HepG2 (cell line): ENCODE data around the gene SLC35G2. TPM values are rescaled to one million over a fixed set of nuclear protein-coding genes. Genes with fewer than 3 reads are reported as not detected.

Source experiments
- ISL2 ChIP-seq: sonication (generic); formaldehyde crosslinking; IDR thresholded peaks from 2 replicates; pipeline ENCODE4 v1.5.0; 2020; ENCODE audit warnings: missing genetic modification reagents
- MBNL3 ChIP-seq: fragments of 250-450 bp; sonication (Bioruptor Pico); conservative IDR thresholded peaks from 2 replicates; pipeline ENCODE4 v1.8.0; 2022; ENCODE audit warnings: mild to moderate bottlenecking, inconsistent platforms
- MLLT10 ChIP-seq: sonication (generic); formaldehyde crosslinking; IDR thresholded peaks from 2 replicates; pipeline ENCODE4 v1.4.0; 2020; ENCODE audit warnings: missing genetic modification reagents
- MYNN ChIP-seq: sonication (generic); formaldehyde crosslinking; IDR thresholded peaks from 2 replicates; pipeline ENCODE4 v1.4.0; 2020; ENCODE audit warnings: mild to moderate bottlenecking, low read depth, missing genetic modification reagents
- NR2F1 ChIP-seq, 2 experiments: fragments of 450-650 bp in 1 of 2; formaldehyde crosslinking in 1 of 2; IDR thresholded peaks; 2 replicates each; pipeline versions ENCODE4 v1.5.0 to v1.6.1; 2016 to 2020; ENCODE audit warnings: mild to moderate bottlenecking in 1 of 2, missing compliant biosample characterization in 1 of 2, missing genetic modification reagents in 1 of 2, moderate library complexity in 1 of 2
- SATB2 ChIP-seq: sonication (generic); formaldehyde crosslinking; IDR thresholded peaks from 2 replicates; pipeline ENCODE4 v1.5.0; 2020; ENCODE audit warnings: missing genetic modification reagents
- YEATS2 ChIP-seq: sonication (generic); formaldehyde crosslinking; IDR thresholded peaks from 2 replicates; pipeline ENCODE4 v1.4.0; 2020; ENCODE audit warnings: missing genetic modification reagents, borderline replicate concordance
- ZNF24 ChIP-seq: fragments of 450-650 bp; IDR thresholded peaks from 2 replicates; pipeline ENCODE4 v1.6.1; 2017; ENCODE audit warnings: antibody characterized with exemption, mild to moderate bottlenecking
- ZNF296 ChIP-seq: sonication (generic); formaldehyde crosslinking; conservative IDR thresholded peaks from 2 replicates; pipeline ENCODE4 v1.5.0; 2020; ENCODE audit warnings: mild to moderate bottlenecking, missing genetic modification reagents
- ZNF326 ChIP-seq: sonication (generic); formaldehyde crosslinking; IDR thresholded peaks from 2 replicates; pipeline ENCODE4 v1.4.0; 2020; ENCODE audit warnings: missing genetic modification reagents, borderline replicate concordance
- ZNF496 ChIP-seq: sonication (generic); formaldehyde crosslinking; IDR thresholded peaks from 2 replicates; pipeline ENCODE4 v1.8.1; 2023; ENCODE audit warnings: mild to moderate bottlenecking, moderate library complexity, missing genetic modification reagents; ENCODE audit not compliant: insufficient replicate concordance
- ZNF615 ChIP-seq: sonication (generic); formaldehyde crosslinking; IDR thresholded peaks from 2 replicates; pipeline ENCODE4 v1.5.0; 2020; ENCODE audit warnings: mild to moderate bottlenecking, missing genetic modification reagents, borderline replicate concordance
- ZNF724P ChIP-seq: sonication (generic); formaldehyde crosslinking; IDR thresholded peaks from 2 replicates; pipeline ENCODE4 v1.8.0; 2022; ENCODE audit warnings: missing genetic modification reagents, borderline replicate concordance
- ZNF75D ChIP-seq: sonication (generic); formaldehyde crosslinking; IDR thresholded peaks from 2 replicates; pipeline ENCODE4 v1.8.1; 2023; ENCODE audit warnings: missing genetic modification reagents, mild to moderate bottlenecking, borderline replicate concordance
- ZNF776 ChIP-seq: sonication (generic); formaldehyde crosslinking; IDR thresholded peaks from 2 replicates; pipeline ENCODE4 v1.4.0; 2020; ENCODE audit warnings: mild to moderate bottlenecking, missing genetic modification reagents
- polyA plus RNA-seq, 8 experiments: library from polyadenylated mRNA; depleted of rRNA in 3 of 8; stranded (reverse) in 7 of 8; unstranded in 1 of 8; fragments of >200 nt; fragmentation: Illumina TruSeq in 4 of 8; extraction: Trizol in 4 of 8; gene quantifications; 2 replicates each; pipeline versions ENCODE4 v1.2.1 to v1.2.3, GENCODE V29; 2011 to 2016; ENCODE audit warnings: low read depth in 4 of 8, missing spikeins in 1 of 8, mixed read lengths in 1 of 8; ENCODE audit not compliant: insufficient read depth in 1 of 8
- total RNA-seq, 5 experiments: library from RNA; depleted of rRNA; stranded (reverse); fragments of >200 nt; fragmentation: Illumina TruSeq; extraction: Trizol; gene quantifications; 2 replicates each; pipeline ENCODE4 v1.2.3, GENCODE V29; 2016; ENCODE audit warnings: low read depth in 1 of 5
- TF ChIP-seq, protein P1 (sequence below), 2 experiments: sonication (generic) in 1 of 2; formaldehyde crosslinking in 1 of 2; IDR thresholded peaks; 2 replicates each; pipeline versions ENCODE4 v1.4.0 to v1.6.1; 2016 to 2020; ENCODE audit warnings: borderline replicate concordance in 1 of 2, low read depth in 1 of 2, mild to moderate bottlenecking in 1 of 2, missing genetic modification reagents in 1 of 2
- TF ChIP-seq, protein P2 (sequence below): IDR thresholded peaks from 2 replicates; pipeline ENCODE4 v1.6.1; 2012; ENCODE audit warnings: inconsistent platforms
- TF ChIP-seq, protein P3 (sequence below): sonication (generic); formaldehyde crosslinking; conservative IDR thresholded peaks from 2 replicates; pipeline ENCODE4 v1.4.0; 2020; ENCODE audit warnings: missing genetic modification reagents

Gene SLC35G2
- total and polyA plus RNA-seq, 2 of the 13 experiments (the other 11 are each of a cell fraction or from before 2014, with no cell fraction given): 7.6 to 10.3 TPM

DNA sequence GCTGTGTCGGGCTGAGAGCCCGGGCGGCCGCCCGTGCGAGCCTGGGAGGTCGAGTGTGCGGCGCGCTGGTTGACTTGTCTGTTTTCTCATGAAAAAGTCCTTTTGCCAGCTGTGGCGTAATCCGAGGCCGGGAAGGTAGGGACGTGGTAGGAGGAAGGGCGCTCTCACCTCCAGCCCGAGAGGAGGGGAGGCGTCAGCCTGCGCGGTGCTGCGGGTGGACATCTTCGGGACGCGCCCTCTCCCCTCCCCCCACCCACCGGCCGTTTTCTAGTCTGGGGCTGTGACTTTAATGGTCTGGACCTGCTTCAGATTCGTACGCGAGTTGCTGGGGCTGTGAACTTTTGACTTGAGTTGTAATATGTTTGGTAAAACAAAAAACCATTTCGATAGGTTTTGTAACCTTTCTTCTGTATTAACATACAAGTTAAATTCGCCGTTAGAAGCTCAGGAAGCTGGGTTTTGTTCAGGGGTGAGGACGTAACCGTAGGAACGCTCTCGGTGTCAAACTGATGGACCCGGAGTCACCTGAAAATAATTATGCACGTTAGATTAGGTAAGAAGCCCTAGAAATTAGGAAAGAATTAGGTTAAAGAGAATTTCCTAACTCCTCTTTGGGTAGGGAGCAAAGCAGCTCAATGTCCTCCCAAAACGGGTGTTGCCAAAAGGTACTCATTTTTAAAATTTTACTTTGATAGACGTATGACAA is 43.8 kb downstream of the SLC35G2 start (continued):
- TF ChIP-seq, protein P1, sequence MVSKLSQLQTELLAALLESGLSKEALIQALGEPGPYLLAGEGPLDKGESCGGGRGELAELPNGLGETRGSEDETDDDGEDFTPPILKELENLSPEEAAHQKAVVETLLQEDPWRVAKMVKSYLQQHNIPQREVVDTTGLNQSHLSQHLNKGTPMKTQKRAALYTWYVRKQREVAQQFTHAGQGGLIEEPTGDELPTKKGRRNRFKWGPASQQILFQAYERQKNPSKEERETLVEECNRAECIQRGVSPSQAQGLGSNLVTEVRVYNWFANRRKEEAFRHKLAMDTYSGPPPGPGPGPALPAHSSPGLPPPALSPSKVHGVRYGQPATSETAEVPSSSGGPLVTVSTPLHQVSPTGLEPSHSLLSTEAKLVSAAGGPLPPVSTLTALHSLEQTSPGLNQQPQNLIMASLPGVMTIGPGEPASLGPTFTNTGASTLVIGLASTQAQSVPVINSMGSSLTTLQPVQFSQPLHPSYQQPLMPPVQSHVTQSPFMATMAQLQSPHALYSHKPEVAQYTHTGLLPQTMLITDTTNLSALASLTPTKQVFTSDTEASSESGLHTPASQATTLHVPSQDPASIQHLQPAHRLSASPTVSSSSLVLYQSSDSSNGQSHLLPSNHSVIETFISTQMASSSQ (IDR thresholded peaks at IDR 0.05; ENCODE audit: low read depth): 0 out of 2 replicates have a peak, but pooled peaks have one; percentile 24
- TF ChIP-seq, protein P1 (CRISPR knock-in tag; IDR thresholded peaks at IDR 0.05; ENCODE audit: borderline replicate concordance): no peak
- TF ChIP-seq YEATS2 (no peak), SATB2 (0 out of 2 replicates have a peak, but pooled peaks have one; percentile 2), MBNL3 (no peak), MLLT10 (CRISPR knock-in tag) (no peak), ZNF724P (CRISPR knock-in tag) (no peak), MYNN (CRISPR knock-in tag) (no peak; the same call in 1 of the 2 replicates), ZNF615 (CRISPR knock-in tag) (0 out of 2 replicates have a peak, but pooled peaks have one; percentile 15), ZNF496 (CRISPR knock-in tag) (no peak), ZNF776 (CRISPR knock-in tag) (0 out of 2 replicates have a peak, but pooled peaks have one; percentile 2), ZNF24 (no peak), NR2F1 (CRISPR knock-in tag; IDR thresholded peaks at IDR 0.05) (no peak), ISL2 (CRISPR knock-in tag) (no peak), ZNF296 (CRISPR knock-in tag) (0 out of 2 replicates have a peak, but pooled peaks have one; percentile 1), ZNF326 (CRISPR knock-in tag) (no peak), ZNF75D (no peak)
- TF ChIP-seq, protein P2, sequence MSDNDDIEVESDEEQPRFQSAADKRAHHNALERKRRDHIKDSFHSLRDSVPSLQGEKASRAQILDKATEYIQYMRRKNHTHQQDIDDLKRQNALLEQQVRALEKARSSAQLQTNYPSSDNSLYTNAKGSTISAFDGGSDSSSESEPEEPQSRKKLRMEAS: no peak
- TF ChIP-seq, protein P3, sequence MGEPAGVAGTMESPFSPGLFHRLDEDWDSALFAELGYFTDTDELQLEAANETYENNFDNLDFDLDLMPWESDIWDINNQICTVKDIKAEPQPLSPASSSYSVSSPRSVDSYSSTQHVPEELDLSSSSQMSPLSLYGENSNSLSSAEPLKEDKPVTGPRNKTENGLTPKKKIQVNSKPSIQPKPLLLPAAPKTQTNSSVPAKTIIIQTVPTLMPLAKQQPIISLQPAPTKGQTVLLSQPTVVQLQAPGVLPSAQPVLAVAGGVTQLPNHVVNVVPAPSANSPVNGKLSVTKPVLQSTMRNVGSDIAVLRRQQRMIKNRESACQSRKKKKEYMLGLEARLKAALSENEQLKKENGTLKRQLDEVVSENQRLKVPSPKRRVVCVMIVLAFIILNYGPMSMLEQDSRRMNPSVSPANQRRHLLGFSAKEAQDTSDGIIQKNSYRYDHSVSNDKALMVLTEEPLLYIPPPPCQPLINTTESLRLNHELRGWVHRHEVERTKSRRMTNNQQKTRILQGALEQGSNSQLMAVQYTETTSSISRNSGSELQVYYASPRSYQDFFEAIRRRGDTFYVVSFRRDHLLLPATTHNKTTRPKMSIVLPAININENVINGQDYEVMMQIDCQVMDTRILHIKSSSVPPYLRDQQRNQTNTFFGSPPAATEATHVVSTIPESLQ (CRISPR knock-in tag): no peak
